HCT116 (cell line): ENCODE measurements around the gene YPEL3. TPM values are rescaled to one million over a fixed set of nuclear protein-coding genes. Genes with fewer than 3 reads are reported as not detected.

Source experiments
- ATAC-seq: fragments of 200-7000 bp; cut with Tn5 transposase; 2 replicates; pipeline ENCODE4 v1.9.1; 2020; ENCODE audit warnings: mild to moderate bottlenecking, moderate library complexity
- BruUV-seq: library from RNA; stranded (reverse); fragments of 400-500 nt; replicated peaks from 2 replicates; lab custom pipeline; 2021; lab: Mats Ljungman, UMichigan
- CTCF ChIA-PET: fragments of 300-600 bp; sonication (Branson Sonifier 250); formaldehyde crosslinking; loops from one replicate; lab custom pipeline; 2021; ENCODE audit warnings: antibody characterized with exemption; lab: Charles Lee
- POLR2A ChIA-PET: fragments of 300-600, 350-600 bp; sonication (Branson Sonifier 250); formaldehyde crosslinking; loops from one replicate; lab custom pipeline; 2021; ENCODE audit warnings: antibody characterized with exemption; lab: Charles Lee
- RAD21 ChIA-PET, 2 experiments: fragments of 300-600 bp; sonication (Branson Sonifier 250); formaldehyde crosslinking; loops; one replicate each; lab custom pipeline; 2023; ENCODE audit warnings: low total read pairs in 2 of 2; ENCODE audit not compliant: uncharacterized antibody in 2 of 2, unreplicated experiment in 2 of 2, low non-redundant PET in 1 of 2; lab: Charles Lee
- DNase-seq: peaks from one replicate; pipeline ENCODE4 v3.0.0-alpha.2; 2010; ENCODE audit warnings: low read depth, low spot score
- H2AFZ ChIP-seq: fragments of 200-600 bp; shearing (Covaris generic), sonication (generic); 2 replicates; pipeline ENCODE4 v1.6.1; 2017; ENCODE audit warnings: low read depth, mixed run types, mixed read lengths, antibody characterized with exemption, low read length; ENCODE audit not compliant: poor library complexity, severe bottlenecking
- H3K27ac ChIP-seq: 2 replicates; pipeline ENCODE4 v1.5.1; 2012; ENCODE audit warnings: low read depth, low read length
- H3K27me3 ChIP-seq: fragments of 200-600 bp; sonication (generic); 2 replicates; pipeline ENCODE4 v1.6.1; 2016; ENCODE audit warnings: mixed run types, low read length, mixed read lengths; ENCODE audit not compliant: insufficient read depth
- H3K36me3 ChIP-seq, 2 experiments: fragments of 200-500 bp in 1 of 2; fragments of 200-600 bp in 1 of 2; sonication (Bioruptor generic) in 1 of 2; sonication (generic) in 1 of 2; 2 replicates each; pipeline versions ENCODE4 v1.5.1 to v1.6.1; 2014 to 2016; ENCODE audit warnings: low read length in 2 of 2, inconsistent platforms in 1 of 2, mixed read lengths in 1 of 2, mixed run types in 1 of 2; ENCODE audit not compliant: insufficient read depth in 2 of 2, control insufficient read depth in 1 of 2
- H3K4me1 ChIP-seq, 2 experiments: fragments of 200-600 bp in 1 of 2; sonication (generic) in 1 of 2; 2 replicates each; pipeline versions ENCODE4 v1.5.1 to v1.6.1; 2012 to 2017; ENCODE audit warnings: low read length in 2 of 2, inconsistent platforms in 1 of 2, mild to moderate bottlenecking in 1 of 2, mixed read lengths in 1 of 2, mixed run types in 1 of 2, moderate library complexity in 1 of 2; ENCODE audit not compliant: insufficient read depth in 2 of 2, control insufficient read depth in 1 of 2
- H3K4me2 ChIP-seq: fragments of 200-600 bp; sonication (generic); 2 replicates; pipeline ENCODE4 v1.6.1; 2017; ENCODE audit warnings: mixed run types, low read length, mixed read lengths
- H3K4me3 ChIP-seq, 2 experiments: fragments of 200-600 bp in 1 of 2; sonication (generic) in 1 of 2; replicated peaks in 1 of 2; 2 replicates each; pipeline ENCODE4 v1.5.1; 2011 to 2016; ENCODE audit warnings: low read length in 2 of 2, control low read depth in 1 of 2, low read depth in 1 of 2, mild to moderate bottlenecking in 1 of 2, mixed read lengths in 1 of 2, mixed run types in 1 of 2
- H3K79me2 ChIP-seq: fragments of 200-600 bp; sonication (generic); 2 replicates; pipeline ENCODE4 v1.6.1; 2017; ENCODE audit warnings: mild to moderate bottlenecking, mixed run types, low read length, moderate library complexity, mixed read lengths; ENCODE audit not compliant: insufficient read depth
- H3K9ac ChIP-seq: fragments of 200-600 bp; sonication (generic); 2 replicates; pipeline ENCODE4 v1.6.1; 2016; ENCODE audit warnings: low read length, mixed read lengths
- H3K9me2 ChIP-seq: fragments of 200-600 bp; sonication (generic), shearing (Covaris generic); 2 replicates; pipeline ENCODE4 v1.6.1; 2017; ENCODE audit warnings: mixed run types, mild to moderate bottlenecking, moderate library complexity; ENCODE audit not compliant: insufficient read depth
- H3K9me3 ChIP-seq, 2 experiments: fragments of 200-500 bp in 1 of 2; fragments of 200-600 bp in 1 of 2; sonication (Bioruptor generic) in 1 of 2; sonication (generic) in 1 of 2; 2 replicates each; pipeline ENCODE4 v1.6.1; 2014 to 2017; ENCODE audit warnings: low read length in 2 of 2, mixed read lengths in 2 of 2, inconsistent platforms in 1 of 2, low read depth in 1 of 2, mild to moderate bottlenecking in 1 of 2, mixed run types in 1 of 2, moderate library complexity in 1 of 2; ENCODE audit not compliant: control insufficient read depth in 1 of 2, insufficient read depth in 1 of 2
- H4K20me1 ChIP-seq: fragments of 200-600 bp; sonication (generic), shearing (Covaris generic); 2 replicates; pipeline ENCODE4 v1.6.1; 2017; ENCODE audit warnings: mixed run types, mild to moderate bottlenecking, moderate library complexity; ENCODE audit not compliant: insufficient read depth
- EGR1 ChIP-seq: IDR thresholded peaks from 2 replicates; pipeline ENCODE4 v1.6.1; 2012; ENCODE audit warnings: low read depth
- ELF1 ChIP-seq: IDR thresholded peaks from 2 replicates; pipeline ENCODE4 v1.6.1; 2012; ENCODE audit warnings: low read depth, borderline replicate concordance
- EZH2 ChIP-seq: fragments of 200-600 bp; sonication (generic); IDR thresholded peaks from 2 replicates; pipeline ENCODE4 v1.6.1; 2017; ENCODE audit warnings: antibody characterized with exemption, mixed run types
- EZH2phosphoT487 ChIP-seq: fragments of 200-600 bp; IDR thresholded peaks from 2 replicates; pipeline ENCODE4 v1.6.1; 2018; ENCODE audit warnings: antibody characterized with exemption, borderline replicate concordance
- FOSL1 ChIP-seq: IDR thresholded peaks from 2 replicates; pipeline ENCODE4 v1.6.1; 2012; ENCODE audit warnings: low read depth
- POLR2A ChIP-seq: IDR thresholded peaks from 2 replicates; pipeline ENCODE4 v1.7.0; 2011; ENCODE audit warnings: borderline replicate concordance; ENCODE audit not compliant: insufficient read depth, insufficient read length; ENCODE audit errors: extremely low read depth
- POLR2AphosphoS5 ChIP-seq: IDR thresholded peaks from 2 replicates; pipeline ENCODE4 v1.6.1; 2011; ENCODE audit warnings: mild to moderate bottlenecking, low read depth, low read length, moderate library complexity
- SP1 ChIP-seq: IDR thresholded peaks from 2 replicates; pipeline ENCODE4 v1.6.1; 2012; ENCODE audit warnings: low read depth
- SRF ChIP-seq: IDR thresholded peaks from 2 replicates; pipeline ENCODE4 v1.6.1; 2012; ENCODE audit warnings: low read depth
- TCF7L2 ChIP-seq: IDR thresholded peaks from 2 replicates; pipeline ENCODE4 v1.7.0; 2011; ENCODE audit warnings: borderline replicate concordance, inconsistent platforms; ENCODE audit not compliant: insufficient read depth, insufficient read length; ENCODE audit errors: extremely low read depth
- intact Hi-C: fragments of 100-400 bp; cut with micrococcal nuclease; formaldehyde crosslinking; loops from 2 replicates; pipeline ENCODE4 v1.10.0; 2022
- total RNA-seq: library from RNA; stranded (reverse); gene quantifications from one replicate; pipeline ENCODE4 v1.2.1, GENCODE V29; 2021; ENCODE audit not compliant: unreplicated experiment
- TF ChIP-seq, protein P1 (sequence below): IDR thresholded peaks from 2 replicates; pipeline ENCODE4 v1.6.1; 2012
- TF ChIP-seq, protein P2 (sequence below): IDR thresholded peaks from 2 replicates; pipeline ENCODE4 v1.6.1; 2012; ENCODE audit warnings: low read depth
- TF ChIP-seq, protein P3 (sequence below): IDR thresholded peaks from 2 replicates; pipeline ENCODE4 v1.6.1; 2011; ENCODE audit warnings: mild to moderate bottlenecking, low read length, moderate library complexity; ENCODE audit not compliant: insufficient replicate concordance; ENCODE audit errors: extremely low read depth

Gene YPEL3
- total RNA-seq, 1 experiment from 2014 or later: 10.9 TPM

- Histone ChIP-seq H3K4me3 (no peak overlapping the region), H4K20me1 (no peaks in the 10 kb centered on the region), H3K4me2 (no peak overlapping the region), H3K27me3 (no peaks in the 10 kb centered on the region), H3K9me3 (no peaks in the 10 kb centered on the region), H3K27ac (no peak overlapping the region), H3K9me2 (no peaks in the 10 kb centered on the region), H3K4me1 (no peaks in the 10 kb centered on the region), H3K36me3 (no peaks in the 10 kb centered on the region), H3K9ac (no peak overlapping the region), H2AFZ (no peak overlapping the region), H3K79me2 (no peaks in the 10 kb centered on the region)
- TF ChIP-seq ELF1 (no peak), POLR2A (no peak), SP1 (no peak), SRF (no peak), POLR2AphosphoS5 (no peak), EGR1 (no peak), EZH2 (no peak)
- TF ChIP-seq, protein P1, sequence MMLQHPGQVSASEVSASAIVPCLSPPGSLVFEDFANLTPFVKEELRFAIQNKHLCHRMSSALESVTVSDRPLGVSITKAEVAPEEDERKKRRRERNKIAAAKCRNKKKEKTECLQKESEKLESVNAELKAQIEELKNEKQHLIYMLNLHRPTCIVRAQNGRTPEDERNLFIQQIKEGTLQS: no peak
- intact Hi-C loops: no loop called here
- no peak for DNase-seq
- no peak for ATAC-seq
- CTCF ChIA-PET: no interaction called here
- RAD21 ChIA-PET: no interaction called here
- no TSS peak for BruUV-seq
- POLR2A ChIA-PET: no interaction called here
Measured at GRCh38 chr16:30131869-30132475, 36.0 kb upstream of the YPEL3 start.

- H3K27ac ChIP-seq: no peak overlapping the region
- no peaks in the 10 kb centered on the region for H4K20me1 ChIP-seq
- H3K4me3 ChIP-seq: no peak overlapping the region
- ChIA-PET RAD21 (no interaction called here), POLR2A (no interaction called here), CTCF (no interaction called here)
- no peaks in the 10 kb centered on the region for H3K27me3 ChIP-seq
- no peaks in the 10 kb centered on the region for H3K9me2 ChIP-seq
- H3K79me2 ChIP-seq: no peaks in the 10 kb centered on the region
- H2AFZ ChIP-seq: no peak overlapping the region
- ATAC-seq (no peak), DNase-seq (no peak)
- intact Hi-C loops: no loop called here
- H3K9ac ChIP-seq: no peak overlapping the region
- H3K9me3 ChIP-seq: no peaks in the 10 kb centered on the region
- no TSS peak for BruUV-seq
- no peak overlapping the region for H3K4me2 ChIP-seq
- no peaks in the 10 kb centered on the region for H3K36me3 ChIP-seq
- peaks cover 5 to 13% of the 10 kb centered on the region in 2 experiments for H3K4me1 ChIP-seq
- no peak for TF ChIP-seq FOSL1
- TF ChIP-seq, protein P2, sequence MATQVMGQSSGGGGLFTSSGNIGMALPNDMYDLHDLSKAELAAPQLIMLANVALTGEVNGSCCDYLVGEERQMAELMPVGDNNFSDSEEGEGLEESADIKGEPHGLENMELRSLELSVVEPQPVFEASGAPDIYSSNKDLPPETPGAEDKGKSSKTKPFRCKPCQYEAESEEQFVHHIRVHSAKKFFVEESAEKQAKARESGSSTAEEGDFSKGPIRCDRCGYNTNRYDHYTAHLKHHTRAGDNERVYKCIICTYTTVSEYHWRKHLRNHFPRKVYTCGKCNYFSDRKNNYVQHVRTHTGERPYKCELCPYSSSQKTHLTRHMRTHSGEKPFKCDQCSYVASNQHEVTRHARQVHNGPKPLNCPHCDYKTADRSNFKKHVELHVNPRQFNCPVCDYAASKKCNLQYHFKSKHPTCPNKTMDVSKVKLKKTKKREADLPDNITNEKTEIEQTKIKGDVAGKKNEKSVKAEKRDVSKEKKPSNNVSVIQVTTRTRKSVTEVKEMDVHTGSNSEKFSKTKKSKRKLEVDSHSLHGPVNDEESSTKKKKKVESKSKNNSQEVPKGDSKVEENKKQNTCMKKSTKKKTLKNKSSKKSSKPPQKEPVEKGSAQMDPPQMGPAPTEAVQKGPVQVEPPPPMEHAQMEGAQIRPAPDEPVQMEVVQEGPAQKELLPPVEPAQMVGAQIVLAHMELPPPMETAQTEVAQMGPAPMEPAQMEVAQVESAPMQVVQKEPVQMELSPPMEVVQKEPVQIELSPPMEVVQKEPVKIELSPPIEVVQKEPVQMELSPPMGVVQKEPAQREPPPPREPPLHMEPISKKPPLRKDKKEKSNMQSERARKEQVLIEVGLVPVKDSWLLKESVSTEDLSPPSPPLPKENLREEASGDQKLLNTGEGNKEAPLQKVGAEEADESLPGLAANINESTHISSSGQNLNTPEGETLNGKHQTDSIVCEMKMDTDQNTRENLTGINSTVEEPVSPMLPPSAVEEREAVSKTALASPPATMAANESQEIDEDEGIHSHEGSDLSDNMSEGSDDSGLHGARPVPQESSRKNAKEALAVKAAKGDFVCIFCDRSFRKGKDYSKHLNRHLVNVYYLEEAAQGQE: no peak
- TF ChIP-seq, protein P3, sequence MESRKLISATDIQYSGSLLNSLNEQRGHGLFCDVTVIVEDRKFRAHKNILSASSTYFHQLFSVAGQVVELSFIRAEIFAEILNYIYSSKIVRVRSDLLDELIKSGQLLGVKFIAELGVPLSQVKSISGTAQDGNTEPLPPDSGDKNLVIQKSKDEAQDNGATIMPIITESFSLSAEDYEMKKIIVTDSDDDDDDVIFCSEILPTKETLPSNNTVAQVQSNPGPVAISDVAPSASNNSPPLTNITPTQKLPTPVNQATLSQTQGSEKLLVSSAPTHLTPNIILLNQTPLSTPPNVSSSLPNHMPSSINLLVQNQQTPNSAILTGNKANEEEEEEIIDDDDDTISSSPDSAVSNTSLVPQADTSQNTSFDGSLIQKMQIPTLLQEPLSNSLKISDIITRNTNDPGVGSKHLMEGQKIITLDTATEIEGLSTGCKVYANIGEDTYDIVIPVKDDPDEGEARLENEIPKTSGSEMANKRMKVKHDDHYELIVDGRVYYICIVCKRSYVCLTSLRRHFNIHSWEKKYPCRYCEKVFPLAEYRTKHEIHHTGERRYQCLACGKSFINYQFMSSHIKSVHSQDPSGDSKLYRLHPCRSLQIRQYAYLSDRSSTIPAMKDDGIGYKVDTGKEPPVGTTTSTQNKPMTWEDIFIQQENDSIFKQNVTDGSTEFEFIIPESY: no peak
- TF ChIP-seq EGR1: no peak
- no peak for TF ChIP-seq TCF7L2
- TF ChIP-seq EZH2: no peak
- no peak for TF ChIP-seq EZH2phosphoT487
Measured at GRCh38 chr16:30127993-30128392, 32.0 kb upstream of the YPEL3 start.
